Progenitor cell of endocrine pancreas (in vitro differentiated cells): Measurements from ENCODE around the gene NOS1. TPM values are rescaled to one million over a fixed set of nuclear protein-coding genes. Genes with fewer than 3 reads are reported as not detected.

ENCODE experiments used
- DNase-seq: peaks from one replicate; pipeline ENCODE4 v3.0.0; 2021; ENCODE audit warnings: low spot score; ENCODE audit not compliant: unreplicated experiment
- H3K27ac Mint-ChIP-seq: 2 replicates; pipeline ENCODE4 v1.8.0; 2021; ENCODE audit warnings: mild to moderate bottlenecking, moderate library complexity, mixed read lengths
- H3K27me3 Mint-ChIP-seq: 2 replicates; pipeline ENCODE4 v1.8.0; 2021; ENCODE audit warnings: mixed read lengths
- H3K36me3 Mint-ChIP-seq: 2 replicates; pipeline ENCODE4 v1.8.0; 2022; ENCODE audit warnings: mixed read lengths; ENCODE audit not compliant: insufficient read depth
- H3K4me1 Mint-ChIP-seq: 2 replicates; pipeline ENCODE4 v1.8.0; 2021; ENCODE audit warnings: low read depth, mixed read lengths
- H3K4me3 Mint-ChIP-seq: 2 replicates; pipeline ENCODE4 v1.8.0; 2021; ENCODE audit warnings: low read depth, mild to moderate bottlenecking, moderate library complexity, mixed read lengths
- H3K9me3 Mint-ChIP-seq: 2 replicates; pipeline ENCODE4 v1.8.0; 2021; ENCODE audit warnings: low read depth, mixed read lengths
- total RNA-seq: library from RNA; stranded (reverse); gene quantifications from 2 replicates; pipeline ENCODE4 v1.2.1, GENCODE V29; 2021
- TF ChIP-seq, protein P1 (sequence below): fragments of 200-600 bp; sonication (generic); IDR thresholded peaks from one replicate; pipeline ENCODE4 v1.5.0; 2021; ENCODE audit warnings: antibody characterized with exemption, mild to moderate bottlenecking; ENCODE audit not compliant: unreplicated experiment

Gene NOS1
- total RNA-seq, 1 donor from 2014 or later: 0.48 TPM

DNA sequence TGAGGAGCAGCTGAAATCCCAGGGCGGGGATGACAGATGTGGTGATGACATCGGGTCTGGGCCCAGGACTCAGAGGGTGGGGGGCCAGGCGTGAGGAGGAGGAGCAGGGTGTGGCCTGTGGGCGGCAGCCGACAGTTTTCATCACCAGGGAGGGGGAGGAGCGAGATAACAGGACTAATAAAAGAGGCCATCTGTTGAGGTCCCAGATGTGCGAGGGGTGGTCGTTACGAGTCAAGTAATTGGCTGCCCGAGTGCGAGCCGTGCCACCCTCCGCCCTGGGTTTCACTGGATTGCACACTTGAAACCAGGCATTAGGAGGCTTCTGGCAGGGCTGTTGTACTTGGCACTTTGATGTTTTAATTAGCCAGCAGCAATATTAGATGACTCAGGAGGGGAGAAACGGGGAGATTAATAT lies 67.2 kb downstream of the NOS1 start:
- Mint-ChIP-seq H3K36me3 (peaks cover 1% of the 10 kb centered on the region), H3K27ac (no peak overlapping the region), H3K9me3 (peaks cover 5% of the 10 kb centered on the region), H3K27me3 (peaks cover 25% of the 10 kb centered on the region), H3K4me1 (no peaks in the 10 kb centered on the region), H3K4me3 (no peak overlapping the region)
- TF ChIP-seq, protein P1, sequence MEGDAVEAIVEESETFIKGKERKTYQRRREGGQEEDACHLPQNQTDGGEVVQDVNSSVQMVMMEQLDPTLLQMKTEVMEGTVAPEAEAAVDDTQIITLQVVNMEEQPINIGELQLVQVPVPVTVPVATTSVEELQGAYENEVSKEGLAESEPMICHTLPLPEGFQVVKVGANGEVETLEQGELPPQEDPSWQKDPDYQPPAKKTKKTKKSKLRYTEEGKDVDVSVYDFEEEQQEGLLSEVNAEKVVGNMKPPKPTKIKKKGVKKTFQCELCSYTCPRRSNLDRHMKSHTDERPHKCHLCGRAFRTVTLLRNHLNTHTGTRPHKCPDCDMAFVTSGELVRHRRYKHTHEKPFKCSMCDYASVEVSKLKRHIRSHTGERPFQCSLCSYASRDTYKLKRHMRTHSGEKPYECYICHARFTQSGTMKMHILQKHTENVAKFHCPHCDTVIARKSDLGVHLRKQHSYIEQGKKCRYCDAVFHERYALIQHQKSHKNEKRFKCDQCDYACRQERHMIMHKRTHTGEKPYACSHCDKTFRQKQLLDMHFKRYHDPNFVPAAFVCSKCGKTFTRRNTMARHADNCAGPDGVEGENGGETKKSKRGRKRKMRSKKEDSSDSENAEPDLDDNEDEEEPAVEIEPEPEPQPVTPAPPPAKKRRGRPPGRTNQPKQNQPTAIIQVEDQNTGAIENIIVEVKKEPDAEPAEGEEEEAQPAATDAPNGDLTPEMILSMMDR: no peak
- DNase-seq: no peak

DNA sequence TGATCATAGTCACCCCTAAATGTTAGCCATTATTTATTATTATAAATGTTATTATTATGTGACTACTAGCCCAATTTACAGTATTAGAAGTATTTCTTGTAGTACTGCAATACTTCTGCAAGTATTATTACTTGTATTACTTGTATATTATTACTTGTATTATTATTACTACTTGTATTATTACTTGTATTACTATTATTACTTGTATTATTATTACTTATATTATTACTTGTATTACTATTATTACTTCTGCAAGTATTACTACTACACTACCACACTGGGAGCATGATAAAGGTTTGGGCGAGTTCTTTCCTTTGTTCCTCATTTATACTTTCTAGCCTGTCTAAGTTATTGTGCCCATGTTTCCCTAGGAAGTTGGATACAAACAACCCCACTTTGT lies 67.9 kb downstream of the NOS1 start:
- Mint-ChIP-seq H3K36me3 (peaks cover 1% of the 10 kb centered on the region), H3K4me1 (no peaks in the 10 kb centered on the region), H3K4me3 (no peak overlapping the region), H3K27me3 (peaks cover 25% of the 10 kb centered on the region), H3K27ac (no peak overlapping the region), H3K9me3 (peaks cover 12% of the 10 kb centered on the region)
- TF ChIP-seq, protein P1: no peak
- DNase-seq: no peak

DNA sequence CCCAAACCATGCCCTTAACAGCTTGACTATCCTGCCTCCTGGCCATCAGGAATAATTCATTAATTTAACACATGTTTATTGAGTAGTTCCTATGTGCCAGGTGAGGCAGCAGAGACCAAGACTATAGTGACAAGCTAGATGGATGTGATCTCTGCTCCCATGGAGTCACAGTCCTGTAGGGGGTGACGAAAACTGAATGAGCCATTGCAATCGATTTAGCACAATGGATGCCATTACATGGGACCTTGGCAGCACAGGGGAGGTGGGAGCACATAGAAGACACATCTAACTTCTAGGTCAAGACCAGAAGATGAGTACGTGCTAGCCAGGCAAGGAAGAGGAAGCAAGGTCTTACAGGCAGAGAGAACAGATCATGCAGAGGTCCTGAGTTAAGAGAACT lies 68.7 kb downstream of the NOS1 start:
- no peak overlapping the region for H3K27ac Mint-ChIP-seq
- peaks cover 1% of the 10 kb centered on the region for H3K36me3 Mint-ChIP-seq
- H3K27me3 Mint-ChIP-seq: peaks cover 25% of the 10 kb centered on the region
- DNase-seq: no peak
- no peak overlapping the region for H3K4me3 Mint-ChIP-seq
- no peaks in the 10 kb centered on the region for H3K4me1 Mint-ChIP-seq
- TF ChIP-seq, protein P1: no peak
- H3K9me3 Mint-ChIP-seq: peaks cover 17% of the 10 kb centered on the region

DNA sequence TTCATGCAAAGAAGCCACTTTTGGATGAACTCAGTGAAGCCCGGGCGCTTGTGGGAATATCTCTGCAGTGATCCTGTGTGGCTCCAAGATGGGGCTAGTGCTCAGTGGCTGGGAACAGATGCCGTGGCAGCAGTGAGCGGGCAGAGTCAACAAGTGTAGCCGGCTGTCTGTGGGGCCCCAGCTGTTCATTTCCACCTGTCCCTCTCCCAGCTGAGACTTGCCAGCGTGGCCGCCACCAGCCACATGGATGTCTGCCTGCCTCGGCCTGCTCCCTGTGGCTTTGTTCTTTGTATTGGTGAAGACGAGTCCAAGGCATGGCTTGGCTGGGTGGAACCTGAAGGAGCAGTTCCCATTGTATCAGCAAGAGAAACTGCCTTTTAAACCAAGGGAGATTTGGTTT lies 77.3 kb downstream of the NOS1 start:
- TF ChIP-seq, protein P1: no peak
- H3K4me1 Mint-ChIP-seq: no peaks in the 10 kb centered on the region
- no peak overlapping the region for H3K4me3 Mint-ChIP-seq
- H3K9me3 Mint-ChIP-seq: peaks cover 12% of the 10 kb centered on the region
- H3K27me3 Mint-ChIP-seq: peaks cover 19% of the 10 kb centered on the region
- H3K27ac Mint-ChIP-seq: peak overlapping the region; percentile 57
- DNase-seq: no peak
- H3K36me3 Mint-ChIP-seq: no peaks in the 10 kb centered on the region

GRCh38 chr12:117282490-117282889 lies 78.9 kb downstream of the NOS1 start:
- H3K9me3 Mint-ChIP-seq: no peaks in the 10 kb centered on the region
- peaks cover 22% of the 10 kb centered on the region for H3K27me3 Mint-ChIP-seq
- H3K27ac Mint-ChIP-seq: no peak overlapping the region
- H3K36me3 Mint-ChIP-seq: no peaks in the 10 kb centered on the region
- H3K4me3 Mint-ChIP-seq: no peak overlapping the region
- TF ChIP-seq, protein P1: no peak
- H3K4me1 Mint-ChIP-seq: no peaks in the 10 kb centered on the region
- no peak for DNase-seq
